MG63 (cell line): ENCODE data around the gene PATJ. TPM values are rescaled to one million over a fixed set of nuclear protein-coding genes. Genes with fewer than 3 reads are reported as not detected.

ENCODE experiments used
- DNase-seq: peaks from one replicate; pipeline ENCODE4 v3.0.0-alpha.2; 2020
- H3K27me3 ChIP-seq: fragments of 250-450 bp; sonication (Bioruptor Pico); 2 replicates; pipeline ENCODE4 v1.5.1; 2020; ENCODE audit warnings: mild to moderate bottlenecking, moderate library complexity
- H3K36me3 ChIP-seq: fragments of 250-450 bp; sonication (Bioruptor Pico); 2 replicates; pipeline ENCODE4 v1.5.1; 2020; ENCODE audit warnings: mild to moderate bottlenecking, moderate library complexity
- H3K4me3 ChIP-seq: fragments of 250-450 bp; sonication (Bioruptor Pico); 2 replicates; pipeline ENCODE4 v1.5.1; 2020; ENCODE audit warnings: mild to moderate bottlenecking, moderate library complexity
- H3K9me3 ChIP-seq: fragments of 250-450 bp; sonication (Bioruptor Pico); 2 replicates; pipeline ENCODE4 v1.5.1; 2020; ENCODE audit warnings: mild to moderate bottlenecking, moderate library complexity
- total RNA-seq: library from RNA; depleted of rRNA; stranded (reverse); fragments of >200 nt; shearing (Covaris generic); gene quantifications from 2 replicates; pipeline ENCODE4 v1.2.3, GENCODE V29; 2014; ENCODE audit warnings: low replicate concordance; rRNA removed

PATJ gene
- total RNA-seq, 1 experiment from 2014 or later, result 2.6 TPM

DNA sequence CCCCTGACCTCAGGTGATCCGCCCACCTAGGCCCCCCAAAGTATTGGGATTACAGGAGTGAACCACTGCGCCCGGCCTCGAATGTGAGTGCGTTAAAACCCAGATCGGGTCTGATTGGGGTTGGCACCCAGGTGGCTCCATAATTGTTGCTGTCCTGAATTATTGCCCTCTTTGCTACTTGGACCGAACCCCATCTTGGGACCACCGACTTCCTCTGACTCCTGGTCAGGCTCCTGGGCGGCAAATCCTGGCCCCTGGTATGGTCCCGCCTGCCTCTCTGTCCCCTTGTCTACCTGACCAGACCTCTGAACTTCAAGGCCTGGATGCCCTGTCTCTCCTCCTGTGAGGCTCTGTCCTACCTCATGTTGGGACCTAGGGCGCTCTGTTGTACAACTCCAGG lies 485.2 kb downstream of the PATJ start:
- DNase-seq, result no peak
- H3K4me3 ChIP-seq, result no peak overlapping the region
- H3K27me3 ChIP-seq, result no peaks in the 10 kb centered on the region
- no peaks in the 10 kb centered on the region for H3K9me3 ChIP-seq
- no peaks in the 10 kb centered on the region for H3K36me3 ChIP-seq

Other genes with a start within 250 kb of the PATJ start
- 16.5 and 37.7 TPM in 2 replicates for gene TM2D1, start 17.3 kb upstream of the PATJ start, total RNA-seq